GM19324 (cell line): ENCODE results near the gene FAM111A.
A peak's percentile ranks its signal among the peaks of the same experiment; 100 is the strongest.

Experiments
- ATAC-seq: cut with Tn5 transposase; IDR thresholded peaks from one replicate; pipeline ENCODE4 v1.9.1; 2021; ENCODE audit warnings: mild to moderate bottlenecking, moderate library complexity; ENCODE audit not compliant: unreplicated experiment, low FRiP score

The FAM111A gene

GRCh38 chr11:59178402-59178801, 35.7 kb downstream of the FAM111A start:
- no peak for ATAC-seq

- ATAC-seq = no peak
Measured at GRCh38 chr11:59179121-59179520, 36.5 kb downstream of the FAM111A start.

GRCh38 chr11:59180168-59180776, 37.6 kb downstream of the FAM111A start:
- ATAC-seq = no peak

- no peak for ATAC-seq
Measured at GRCh38 chr11:59180907-59181306, 38.3 kb downstream of the FAM111A start.

GRCh38 chr11:59181746-59182456, 39.2 kb downstream of the FAM111A start:
- no peak for ATAC-seq

- ATAC-seq = no peak
Measured at GRCh38 chr11:59182457-59183151, 39.9 kb downstream of the FAM111A start.

GRCh38 chr11:59183771-59184170, 41.1 kb downstream of the FAM111A start:
- no peak for ATAC-seq

GRCh38 chr11:59184691-59185339, 42.2 kb downstream of the FAM111A start:
- no peak for ATAC-seq

- ATAC-seq = no peak
Measured at GRCh38 chr11:59185386-59185945, 42.8 kb downstream of the FAM111A start.

GRCh38 chr11:59186130-59186594, 43.5 kb downstream of the FAM111A start:
- peak; percentile 68 for ATAC-seq

GRCh38 chr11:59187035-59187434, 44.4 kb downstream of the FAM111A start:
- no peak for ATAC-seq

GRCh38 chr11:59187587-59187986, 44.9 kb downstream of the FAM111A start:
- ATAC-seq = no peak

GRCh38 chr11:59188954-59189353, 46.3 kb downstream of the FAM111A start:
- ATAC-seq = no peak

GRCh38 chr11:59189986-59190385, 47.3 kb downstream of the FAM111A start:
- ATAC-seq = no peak

GRCh38 chr11:59191095-59191494, 48.4 kb downstream of the FAM111A start:
- ATAC-seq = no peak

GRCh38 chr11:59191890-59192289, 49.2 kb downstream of the FAM111A start:
- ATAC-seq = no peak

- no peak for ATAC-seq
Measured at GRCh38 chr11:59192446-59193020, 49.9 kb downstream of the FAM111A start.

GRCh38 chr11:59193587-59194130, 51.0 kb downstream of the FAM111A start:
- no peak for ATAC-seq

- no peak for ATAC-seq
Measured at GRCh38 chr11:59195586-59195985, 52.9 kb downstream of the FAM111A start.

- ATAC-seq = no peak
Measured at GRCh38 chr11:59196777-59197176, 54.1 kb downstream of the FAM111A start.
